ENCODE measurements around the gene KMT5B. TPM values are rescaled to one million over a fixed set of nuclear protein-coding genes. Genes with fewer than 3 reads are reported as not detected.

The KMT5B gene
- total and polyA plus RNA-seq, 2 of the 13 experiments (the other 11 are each of a cell fraction or from before 2014, with no cell fraction given): 17.6 to 23.7 TPM

DNA sequence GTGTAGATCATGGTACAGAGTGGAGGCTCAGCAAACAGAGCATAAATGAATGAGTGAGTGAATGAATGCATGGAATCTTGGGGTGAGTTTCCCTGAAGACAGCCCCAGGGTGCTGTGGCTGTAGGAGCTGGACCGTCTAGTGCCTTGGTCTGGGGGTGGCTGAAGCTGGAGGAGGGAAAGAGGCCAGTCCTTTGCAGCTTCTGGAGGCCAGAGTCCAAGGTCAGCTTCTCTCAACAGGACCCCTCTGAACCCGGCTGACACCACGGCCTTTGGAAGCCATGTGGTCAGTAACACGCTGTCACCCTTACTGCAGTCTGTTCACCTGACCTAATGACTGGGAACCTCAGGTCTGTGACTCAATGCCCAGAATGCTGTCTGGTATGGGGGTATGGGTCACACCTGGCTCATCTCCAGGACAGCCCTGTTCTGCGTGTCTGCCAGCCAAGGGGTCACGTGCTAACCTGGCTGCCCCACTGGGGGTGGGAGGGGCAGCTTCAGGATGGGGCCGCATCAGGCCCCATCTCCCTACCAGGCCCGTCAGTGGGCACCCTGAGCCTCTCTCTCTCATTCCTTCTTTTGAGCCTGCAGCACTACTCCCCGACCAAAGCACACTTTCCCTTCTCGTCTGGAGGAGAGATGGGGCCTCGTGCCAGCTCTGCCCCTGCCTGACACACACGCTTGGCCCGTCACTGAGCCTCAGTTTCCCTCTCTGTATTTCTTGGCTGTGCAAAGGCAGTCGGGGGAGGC, 67.8 kb downstream of the KMT5B start (continued):
- TF ChIP-seq HNF4G (IDR thresholded peaks at IDR 0.05; ENCODE audit: borderline replicate concordance, low read depth, low read length): peak; percentile 92
- peak; percentile 96 for TF ChIP-seq HNF4G (CRISPR knock-in tag; IDR thresholded peaks at IDR 0.05; ENCODE audit: borderline replicate concordance, low read depth)
- peak; percentile 93 for TF ChIP-seq MED1 (CRISPR knock-in tag; IDR thresholded peaks at IDR 0.05)
- TF ChIP-seq ZNF746 (CRISPR knock-in tag; IDR thresholded peaks at IDR 0.05): peak; percentile 84
- 0 out of 2 replicates have a peak, but pooled peaks have one; percentile 42 for TF ChIP-seq CENPT (CRISPR knock-in tag; IDR thresholded peaks at IDR 0.05; ENCODE audit: low read depth)
- TF ChIP-seq SNRNP70 (IDR thresholded peaks at IDR 0.05; ENCODE audit: low read depth, low read length): no peak
- no peak for TF ChIP-seq ZNF75D (CRISPR knock-in tag; IDR thresholded peaks at IDR 0.05; ENCODE audit: borderline replicate concordance)
- peak; percentile 96 for TF ChIP-seq MYC (CRISPR knock-in tag; IDR thresholded peaks at IDR 0.05; ENCODE audit: borderline replicate concordance)
- TF ChIP-seq BRCA1 (CRISPR knock-in tag; IDR thresholded peaks at IDR 0.05): 0 out of 2 replicates have a peak, but pooled peaks have one; percentile 3
- TF ChIP-seq FOXA1 (IDR thresholded peaks at IDR 0.05): 0 out of 2 replicates have a peak, but pooled peaks have one; percentile 10
- TF ChIP-seq FOXA1 (CRISPR knock-in tag; IDR thresholded peaks at IDR 0.05): peak; percentile 34; the same call in 1 of the 2 replicates
- TF ChIP-seq CBFB (CRISPR knock-in tag; IDR thresholded peaks at IDR 0.05): 0 out of 2 replicates have a peak, but pooled peaks have one; percentile 18
- peak; percentile 65; the same call in 1 of the 2 replicates for TF ChIP-seq ZNF580 (CRISPR knock-in tag; IDR thresholded peaks at IDR 0.05; ENCODE audit: borderline replicate concordance, low read depth)
- TF ChIP-seq ZNF660 (CRISPR knock-in tag; IDR thresholded peaks at IDR 0.05; ENCODE audit: borderline replicate concordance, low read depth): no peak
- TF ChIP-seq HDAC2 (CRISPR knock-in tag; IDR thresholded peaks at IDR 0.05): peak; percentile 93
- peak; percentile 72; the same call in 1 of the 2 replicates for TF ChIP-seq CBX5 (CRISPR knock-in tag; IDR thresholded peaks at IDR 0.05; ENCODE audit: borderline replicate concordance)
- TF ChIP-seq ZNF24 (IDR thresholded peaks at IDR 0.05): peak; percentile 94
- TF ChIP-seq ZNF18 (CRISPR knock-in tag; IDR thresholded peaks at IDR 0.05; ENCODE audit: insufficient replicate concordance): peak; percentile 15
- peak; percentile 15; the same call in 1 of the 2 replicates for TF ChIP-seq ZNF280B (CRISPR knock-in tag; IDR thresholded peaks at IDR 0.05; ENCODE audit: borderline replicate concordance)
- no peak for TF ChIP-seq ZNF350 (CRISPR knock-in tag; IDR thresholded peaks at IDR 0.05; ENCODE audit: borderline replicate concordance, low read depth)
- peak; percentile 83 for TF ChIP-seq DMAP1 (CRISPR knock-in tag; IDR thresholded peaks at IDR 0.05)
- TF ChIP-seq ZNF558 (CRISPR knock-in tag; IDR thresholded peaks at IDR 0.05; ENCODE audit: borderline replicate concordance): no peak
- TF ChIP-seq YEATS2 (CRISPR knock-in tag; IDR thresholded peaks at IDR 0.05; ENCODE audit: borderline replicate concordance): peak; percentile 73; the same call in 1 of the 2 replicates
- TF ChIP-seq KDM6A (CRISPR knock-in tag; IDR thresholded peaks at IDR 0.05; ENCODE audit: low read depth): peak; percentile 83
- peak; percentile 49; the same call in 1 of the 2 replicates for TF ChIP-seq FOXK2 (IDR thresholded peaks at IDR 0.05)
- TF ChIP-seq RAD51 (IDR thresholded peaks at IDR 0.05; ENCODE audit: borderline replicate concordance): peak; percentile 78
- TF ChIP-seq SP1 (IDR thresholded peaks at IDR 0.05): no peak
- TF ChIP-seq SP1 (CRISPR knock-in tag; IDR thresholded peaks at IDR 0.05): 0 out of 2 replicates have a peak, but pooled peaks have one; percentile 22
- TF ChIP-seq PAF1 (CRISPR knock-in tag; IDR thresholded peaks at IDR 0.05): no peak
- peak; percentile 77; the same call in 1 of the 2 replicates for TF ChIP-seq JUN (CRISPR knock-in tag; IDR thresholded peaks at IDR 0.05)

All from HepG2 (cell line).